Measurements from ENCODE around the gene TBC1D7. TPM values are rescaled to one million over a fixed set of nuclear protein-coding genes. Genes with fewer than 3 reads are reported as not detected.
A peak's percentile ranks its signal among the peaks of the same experiment; 100 is the strongest.

Gene TBC1D7
- total RNA-seq, 1 donor from 2014 or later: 27.9 TPM

DNA sequence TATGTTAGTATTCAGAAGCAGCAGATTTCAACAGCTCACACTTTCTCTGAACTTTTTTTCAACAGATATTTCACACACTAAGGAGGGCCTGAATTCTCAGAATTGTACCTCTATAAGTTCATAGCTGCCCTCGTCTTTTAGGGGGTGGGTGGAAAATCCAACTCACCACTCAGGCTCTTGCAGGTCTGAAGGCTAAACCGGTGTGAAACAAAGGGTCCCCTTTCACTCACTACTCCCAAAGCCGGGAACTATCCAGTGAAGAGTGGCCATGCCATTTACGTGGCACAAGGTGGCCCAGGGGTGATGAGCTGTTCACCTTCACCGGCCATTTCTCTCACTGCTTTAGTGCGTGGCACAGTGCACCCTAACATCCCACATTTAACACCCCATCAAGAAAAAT lies 24.2 kb downstream of the TBC1D7 start:
- Histone ChIP-seq H2AFZ (ENCODE audit: low read depth, low read length) (no peak overlapping the region), H3K27me3 (ENCODE audit: insufficient read depth, low read length) (no peaks in the 10 kb centered on the region)

DNA sequence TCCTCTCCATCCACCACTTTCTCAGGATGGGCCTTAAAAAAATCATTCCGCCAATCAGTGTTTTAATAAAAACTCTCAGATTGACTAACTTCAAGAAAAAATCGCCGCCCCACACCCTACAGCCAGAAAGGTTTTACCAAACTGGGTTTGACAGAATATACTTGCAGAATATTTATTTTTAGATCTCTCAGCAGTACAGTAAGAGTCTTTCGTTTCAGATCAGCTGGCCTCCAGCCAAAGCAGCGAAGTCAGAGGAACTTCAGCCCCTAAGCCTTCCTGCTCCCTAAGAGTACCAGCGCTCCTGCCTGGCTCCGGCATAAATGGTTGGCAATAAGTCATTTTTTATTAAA lies 24.7 kb downstream of the TBC1D7 start:
- Histone ChIP-seq H3K4me2 (ENCODE audit: low read length) (peak overlapping the region; percentile 66), H2AFZ (ENCODE audit: low read depth, low read length) (no peak overlapping the region), H3K27me3 (ENCODE audit: insufficient read depth, low read length) (no peaks in the 10 kb centered on the region), H3K9me3 (ENCODE audit: insufficient read depth, low read depth, low read length) (no peaks in the 10 kb centered on the region), H3K27ac (ENCODE audit: low read depth, low read length) (peak overlapping the region; percentile 72), H3K4me1 (ENCODE audit: insufficient read depth, low read length) (peaks cover 30% of the 10 kb centered on the region), H3K9ac (ENCODE audit: low read length) (peak overlapping the region; percentile 61), H3K36me3 (ENCODE audit: insufficient read depth, low read length) (peaks cover 18% of the 10 kb centered on the region), H3K79me2 (ENCODE audit: insufficient read depth, low read length) (peaks cover 2% of the 10 kb centered on the region), H4K20me1 (ENCODE audit: insufficient read depth, low read length) (peaks cover 8% of the 10 kb centered on the region), H3K4me3 (ENCODE audit: insufficient read depth, low read depth, low read length) (no peak overlapping the region)
- Mint-ChIP-seq H3K27ac (ENCODE audit: unreplicated experiment) (peak overlapping the region; percentile 99), H3K4me3 (ENCODE audit: unreplicated experiment) (peak overlapping the region; percentile 25), H3K27me3 (ENCODE audit: low read depth, unreplicated experiment) (no peaks in the 10 kb centered on the region), H3K4me1 (ENCODE audit: low read depth, unreplicated experiment) (peaks cover 27% of the 10 kb centered on the region), H3K36me3 (ENCODE audit: low read depth, unreplicated experiment) (peaks cover 31% of the 10 kb centered on the region), H3K9me3 (ENCODE audit: unreplicated experiment) (no peaks in the 10 kb centered on the region)
- DNase-seq (ENCODE audit: low read depth) (peak; percentile 64), FAIRE-seq (no peak)
- no peak for TF ChIP-seq EZH2 (IDR thresholded peaks at IDR 0.05; ENCODE audit: insufficient read depth, low read length)
- TF ChIP-seq, protein P1, sequence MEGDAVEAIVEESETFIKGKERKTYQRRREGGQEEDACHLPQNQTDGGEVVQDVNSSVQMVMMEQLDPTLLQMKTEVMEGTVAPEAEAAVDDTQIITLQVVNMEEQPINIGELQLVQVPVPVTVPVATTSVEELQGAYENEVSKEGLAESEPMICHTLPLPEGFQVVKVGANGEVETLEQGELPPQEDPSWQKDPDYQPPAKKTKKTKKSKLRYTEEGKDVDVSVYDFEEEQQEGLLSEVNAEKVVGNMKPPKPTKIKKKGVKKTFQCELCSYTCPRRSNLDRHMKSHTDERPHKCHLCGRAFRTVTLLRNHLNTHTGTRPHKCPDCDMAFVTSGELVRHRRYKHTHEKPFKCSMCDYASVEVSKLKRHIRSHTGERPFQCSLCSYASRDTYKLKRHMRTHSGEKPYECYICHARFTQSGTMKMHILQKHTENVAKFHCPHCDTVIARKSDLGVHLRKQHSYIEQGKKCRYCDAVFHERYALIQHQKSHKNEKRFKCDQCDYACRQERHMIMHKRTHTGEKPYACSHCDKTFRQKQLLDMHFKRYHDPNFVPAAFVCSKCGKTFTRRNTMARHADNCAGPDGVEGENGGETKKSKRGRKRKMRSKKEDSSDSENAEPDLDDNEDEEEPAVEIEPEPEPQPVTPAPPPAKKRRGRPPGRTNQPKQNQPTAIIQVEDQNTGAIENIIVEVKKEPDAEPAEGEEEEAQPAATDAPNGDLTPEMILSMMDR (IDR thresholded peaks at IDR 0.05; ENCODE audit: insufficient read depth, low read depth, low read length): no peak

More for the DNA sequence above, 24.2 kb downstream of the TBC1D7 start:
- no peak overlapping the region for H3K4me3 ChIP-seq (ENCODE audit: insufficient read depth, low read depth, low read length)
- Mint-ChIP-seq H3K4me3 (ENCODE audit: unreplicated experiment) (no peak overlapping the region), H3K27me3 (ENCODE audit: low read depth, unreplicated experiment) (no peaks in the 10 kb centered on the region), H3K9me3 (ENCODE audit: unreplicated experiment) (no peaks in the 10 kb centered on the region), H3K4me1 (ENCODE audit: low read depth, unreplicated experiment) (peaks cover 27% of the 10 kb centered on the region), H3K27ac (ENCODE audit: unreplicated experiment) (peak overlapping the region; percentile 99), H3K36me3 (ENCODE audit: low read depth, unreplicated experiment) (peaks cover 33% of the 10 kb centered on the region)
- peak overlapping the region; percentile 13 for H3K4me2 ChIP-seq (ENCODE audit: low read length)
- no peaks in the 10 kb centered on the region for H3K9me3 ChIP-seq (ENCODE audit: insufficient read depth, low read depth, low read length)
- no peak for TF ChIP-seq EZH2 (IDR thresholded peaks at IDR 0.05; ENCODE audit: insufficient read depth, low read length)
- TF ChIP-seq, protein P1 (IDR thresholded peaks at IDR 0.05; ENCODE audit: insufficient read depth, low read depth, low read length): no peak
- FAIRE-seq (no peak), DNase-seq (ENCODE audit: low read depth) (peak; percentile 13)
- H4K20me1 ChIP-seq (ENCODE audit: insufficient read depth, low read length): peaks cover 8% of the 10 kb centered on the region
- peak overlapping the region; percentile 72 for H3K27ac ChIP-seq (ENCODE audit: low read depth, low read length)
- peaks cover 30% of the 10 kb centered on the region for H3K4me1 ChIP-seq (ENCODE audit: insufficient read depth, low read length)
- H3K79me2 ChIP-seq (ENCODE audit: insufficient read depth, low read length): peaks cover 2% of the 10 kb centered on the region
- no peak overlapping the region for H3K9ac ChIP-seq (ENCODE audit: low read length)
- H3K36me3 ChIP-seq (ENCODE audit: insufficient read depth, low read length): peaks cover 21% of the 10 kb centered on the region
